ENCODE measurements around the gene USH2A.

- no peak for TF ChIP-seq CTCF (IDR thresholded peaks at IDR 0.05)
- TF ChIP-seq REST (IDR thresholded peaks at IDR 0.05; ENCODE audit: low read depth, low read length), result no peak
Observed at GRCh38 chr1:215608646-215609045, 814.6 kb downstream of the USH2A start.
